Naive thymus-derived CD4-positive, alpha-beta T cell (primary cell): Measurements from ENCODE around the gene RRAD. TPM values are rescaled to one million over a fixed set of nuclear protein-coding genes. Genes with fewer than 3 reads are reported as not detected.
"Not testable (repeated sequence)": the region's sequence is repeated elsewhere in the genome, so short reads cannot be mapped to it uniquely, and the experiment has no call there.

Experiments used
- ATAC-seq: fragments of 150-1000 bp; cut with Tn5 transposase; 2 replicates; pipeline ENCODE4 v1.10.0; 2021; ENCODE audit warnings: mild to moderate bottlenecking, moderate library complexity
- CTCF ChIA-PET: fragments of 350-600 bp; sonication (Branson Sonifier 250); formaldehyde crosslinking; loops from one replicate; lab custom pipeline; 2021; ENCODE audit warnings: antibody characterized with exemption; lab: Charles Lee
- POLR2A ChIA-PET: fragments of 350-600 bp; sonication (Branson Sonifier 250); formaldehyde crosslinking; loops from one replicate; lab custom pipeline; 2021; ENCODE audit warnings: antibody characterized with exemption, inconsistent platforms; lab: Charles Lee
- DNase-seq, 9 donors: peaks; one replicate each; pipeline versions ENCODE4 v3.0.0 to v3.0.0-alpha.2; 2020 to 2022; ENCODE audit warnings: mixed read lengths in 1 of 9
- H3K27ac ChIP-seq: one replicate; pipeline ENCODE4 v1.7.0; 2013; ENCODE audit warnings: mild to moderate bottlenecking, low read depth, low read length, moderate library complexity
- H3K27me3 ChIP-seq, 2 donors: one replicate each; pipeline ENCODE4 v1.7.0; 2013; ENCODE audit warnings: low read length in 2 of 2, mild to moderate bottlenecking in 2 of 2, moderate library complexity in 2 of 2; ENCODE audit not compliant: control insufficient read depth in 2 of 2, insufficient read depth in 2 of 2
- H3K36me3 ChIP-seq, 3 experiments: 1 replicate in 2 of 3; 2 replicates in 1 of 3; pipeline ENCODE4 v1.7.0; 2013; ENCODE audit warnings: low read length in 3 of 3, mild to moderate bottlenecking in 3 of 3, moderate library complexity in 1 of 3; ENCODE audit not compliant: insufficient read depth in 3 of 3, control insufficient read depth in 2 of 3
- H3K4me1 ChIP-seq, 2 donors: one replicate each; pipeline ENCODE4 v1.7.0; 2013; ENCODE audit warnings: low read length in 2 of 2, mild to moderate bottlenecking in 2 of 2, moderate library complexity in 1 of 2; ENCODE audit not compliant: control insufficient read depth in 2 of 2, insufficient read depth in 2 of 2
- H3K4me3 ChIP-seq: 2 replicates; pipeline ENCODE4 v1.7.0; 2013; ENCODE audit warnings: mild to moderate bottlenecking, low read length
- H3K9me3 ChIP-seq, 3 experiments: 1 replicate in 2 of 3; 2 replicates in 1 of 3; pipeline ENCODE4 v1.7.0; 2013; ENCODE audit warnings: low read length in 3 of 3; ENCODE audit not compliant: control insufficient read depth in 2 of 3
- H3K27ac Mint-ChIP-seq, 9 donors: one replicate each; pipeline ENCODE4 v1.8.0; 2020 to 2022; ENCODE audit warnings: mixed read lengths in 9 of 9, mild to moderate bottlenecking in 8 of 9, moderate library complexity in 5 of 9, inconsistent platforms in 2 of 9
- H3K27me3 Mint-ChIP-seq, 5 donors: one replicate each; pipeline ENCODE4 v1.8.0; 2021 to 2022; ENCODE audit warnings: mixed read lengths in 5 of 5, mild to moderate bottlenecking in 1 of 5
- H3K36me3 Mint-ChIP-seq, 5 donors: one replicate each; pipeline ENCODE4 v1.8.0; 2020 to 2022; ENCODE audit warnings: mixed read lengths in 5 of 5, mild to moderate bottlenecking in 3 of 5, inconsistent platforms in 1 of 5
- H3K4me1 Mint-ChIP-seq, 7 donors: one replicate each; pipeline ENCODE4 v1.8.0; 2020 to 2022; ENCODE audit warnings: mixed read lengths in 7 of 7, mild to moderate bottlenecking in 3 of 7, inconsistent platforms in 1 of 7
- H3K4me3 Mint-ChIP-seq, 10 donors: one replicate each; pipeline ENCODE4 v1.8.0; 2020 to 2022; ENCODE audit warnings: mild to moderate bottlenecking in 10 of 10, mixed read lengths in 10 of 10, moderate library complexity in 6 of 10, inconsistent platforms in 2 of 10
- H3K9me3 Mint-ChIP-seq, 11 donors: one replicate each; pipeline ENCODE4 v1.8.0; 2020 to 2022; ENCODE audit warnings: mixed read lengths in 11 of 11, mild to moderate bottlenecking in 4 of 11, inconsistent platforms in 1 of 11, moderate library complexity in 1 of 11
- intact Hi-C, 2 donors: fragments of 100-400 bp; cut with micrococcal nuclease; formaldehyde crosslinking; loops; one replicate each; pipeline ENCODE4 v1.15.1; 2023
- polyA plus RNA-seq, 2 donors: library from polyadenylated mRNA; unstranded; fragments of 300-500 nt; fragmentation: Illumina TruSeq; gene quantifications; one replicate each; pipeline ENCODE4 v1.2.3, GENCODE V29; 2021
- total RNA-seq, 6 experiments: library from RNA in 5 of 6; stranded (reverse) in 5 of 6; gene quantifications; 1 replicate in 5 of 6; 2 replicates in 1 of 6; pipeline ENCODE4 v1.2.3 and lab custom pipeline; 2021 to 2026

Gene RRAD
- total and polyA plus RNA-seq, 7 experiments from 2014 or later: 0.24 to 1.6 (median 0.88) TPM; not detected in 2

DNA sequence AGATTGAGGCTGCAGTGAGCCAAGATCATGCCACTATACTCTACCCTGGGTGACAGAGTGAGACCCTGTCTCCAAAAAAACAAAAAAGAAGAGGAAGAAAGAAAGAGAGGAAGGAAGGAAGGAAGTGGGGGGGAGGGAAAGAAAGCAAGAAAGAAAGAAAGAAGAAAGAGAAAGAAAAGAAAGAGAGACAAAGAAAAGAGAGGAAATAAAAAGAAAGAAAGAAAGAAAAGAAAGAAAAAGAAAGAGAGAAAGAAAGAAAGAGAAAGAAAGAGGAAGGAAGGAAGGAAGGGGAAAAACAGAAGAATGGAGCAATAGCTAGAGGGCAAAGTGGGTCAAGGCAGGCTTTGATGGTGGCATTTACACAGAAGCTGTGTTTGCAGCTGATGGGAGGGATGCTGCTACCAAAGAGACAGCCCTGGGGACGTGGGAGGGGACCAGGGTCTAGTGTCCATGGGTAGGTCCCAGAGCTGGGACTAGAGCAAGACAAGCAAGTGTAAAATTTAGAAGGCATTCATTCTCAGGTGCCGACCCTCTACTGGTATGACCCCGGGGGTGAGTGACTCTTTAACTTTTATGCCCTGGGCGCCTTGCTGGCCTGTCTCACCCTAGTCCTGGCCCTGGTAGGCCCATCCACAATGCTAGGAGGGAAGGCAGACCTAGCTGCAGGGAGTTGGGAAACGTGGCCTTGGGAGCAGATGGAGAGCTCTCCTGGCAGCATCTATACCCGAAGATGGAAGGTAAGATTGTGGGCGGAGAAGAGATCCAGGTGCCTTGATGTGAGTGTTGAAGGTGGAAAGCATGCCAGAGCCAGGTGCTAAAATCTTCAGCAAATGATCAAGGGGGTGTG lies 33.7 kb upstream of the RRAD start:
- H3K9me3 Mint-ChIP-seq: no peaks in the 10 kb centered on the region
- no peaks in the 10 kb centered on the region for H3K36me3 ChIP-seq
- ChIA-PET POLR2A (no interaction called here), CTCF (interaction anchor here (0.7 to 0.8 kb wide), 4 partner anchors 12 to 285 kb away, joined by 3 read pairs; no protein-coding TSS in a partner anchor)
- no peak overlapping the region for H3K4me3 ChIP-seq
- H3K27me3 ChIP-seq: no peaks in the 10 kb centered on the region
- intact Hi-C loops: no loop called here
- H3K4me1 Mint-ChIP-seq: peaks cover 12 to 34% (median 17%) of the 10 kb centered on the region in 7 donors
- H3K4me3 Mint-ChIP-seq: no peak overlapping the region
- no peaks in the 10 kb centered on the region for H3K4me1 ChIP-seq
- no peak overlapping the region for H3K27ac ChIP-seq
- no peak for DNase-seq
- H3K9me3 ChIP-seq: no peaks in the 10 kb centered on the region
- peaks cover 0 to 2% (median 1%) of the 10 kb centered on the region in 5 donors for H3K27me3 Mint-ChIP-seq
- H3K36me3 Mint-ChIP-seq: no peaks in the 10 kb centered on the region
- H3K27ac Mint-ChIP-seq: peak overlapping the region in 3 of 9 donors; percentile 16 to 51 (median 26)
- ATAC-seq: no peak

DNA sequence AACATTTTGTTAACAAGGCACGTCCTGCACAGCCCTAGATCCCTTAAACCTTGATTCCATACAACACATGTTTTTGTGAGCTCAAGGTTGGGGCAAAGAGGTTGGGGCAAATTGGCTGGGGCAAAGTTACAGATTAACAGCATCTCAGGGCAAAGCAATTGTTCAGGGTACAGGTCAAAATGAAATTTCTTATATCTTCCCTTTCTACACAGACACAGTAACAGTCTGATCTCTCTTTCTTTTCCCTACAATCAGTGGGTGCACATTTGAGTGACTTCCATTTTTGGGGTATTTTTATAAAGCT lies 30.8 kb upstream of the RRAD start:
- H3K4me1 ChIP-seq, H3K4me3 ChIP-seq, ATAC-seq, H3K27ac ChIP-seq, H3K27ac Mint-ChIP-seq, H3K4me3 Mint-ChIP-seq, H3K27me3 ChIP-seq, H3K36me3 ChIP-seq, H3K36me3 Mint-ChIP-seq, intact Hi-C loops, POLR2A ChIA-PET, CTCF ChIA-PET, H3K9me3 ChIP-seq, H3K9me3 Mint-ChIP-seq, DNase-seq: not testable (repeated sequence)
- Mint-ChIP-seq H3K4me1 (peaks cover 12 to 26% (median 13%) of the 10 kb centered on the region in 7 donors), H3K27me3 (peaks cover 16 to 25% (median 21%) of the 10 kb centered on the region in 5 donors)

DNA sequence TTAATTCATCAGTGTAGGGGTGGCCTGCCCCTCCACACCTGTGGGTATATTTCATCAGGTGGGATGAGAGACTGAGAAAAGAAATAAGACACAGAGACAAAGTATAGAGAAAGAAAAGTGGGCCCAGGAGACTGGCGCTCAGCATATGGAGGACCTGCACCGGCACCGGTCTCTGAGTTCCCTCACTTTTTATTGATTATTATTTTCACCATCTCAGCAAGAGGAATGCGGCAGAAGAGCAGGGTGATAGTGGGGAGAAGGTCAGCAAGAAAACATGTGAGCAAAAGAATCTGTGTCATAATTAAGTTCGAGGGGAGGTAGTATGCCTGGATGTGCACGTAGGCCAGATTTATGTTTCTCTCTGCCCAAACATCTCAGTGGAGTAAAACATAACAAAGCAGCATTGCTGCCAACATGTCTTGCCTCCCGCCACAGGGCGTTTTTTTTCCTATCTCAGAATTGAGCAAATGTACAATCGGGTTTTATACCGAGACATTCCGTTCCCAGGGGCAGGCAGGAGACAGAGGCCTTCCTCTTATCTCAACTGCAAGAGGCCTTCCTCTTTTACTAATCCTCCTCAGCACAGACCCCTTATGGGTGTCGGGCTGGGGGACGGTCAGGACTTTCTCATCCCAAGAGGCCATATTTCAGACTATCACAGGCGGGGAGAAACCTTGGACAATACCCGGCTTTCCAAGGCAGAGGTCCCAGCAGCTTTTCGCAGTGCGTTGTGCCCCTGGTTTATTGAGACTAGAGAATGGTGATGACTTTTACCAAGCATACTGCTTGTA lies 30.2 kb upstream of the RRAD start:
- H3K27me3 ChIP-seq, H3K27ac Mint-ChIP-seq, H3K4me3 ChIP-seq, H3K4me1 ChIP-seq, H3K36me3 ChIP-seq, H3K4me3 Mint-ChIP-seq, POLR2A ChIA-PET, DNase-seq, H3K27ac ChIP-seq, H3K36me3 Mint-ChIP-seq, H3K9me3 Mint-ChIP-seq, ATAC-seq, H3K9me3 ChIP-seq, CTCF ChIA-PET: not testable (repeated sequence)
- H3K27me3 Mint-ChIP-seq: peaks cover 19 to 28% (median 23%) of the 10 kb centered on the region in 5 donors
- peaks cover 9 to 23% (median 13%) of the 10 kb centered on the region in 7 donors for H3K4me1 Mint-ChIP-seq
- intact Hi-C loops: loop anchor here in 1 of 2 donors (2.0 kb wide), 2 partner anchors 21 to 63 kb away; no protein-coding TSS in a partner anchor

DNA sequence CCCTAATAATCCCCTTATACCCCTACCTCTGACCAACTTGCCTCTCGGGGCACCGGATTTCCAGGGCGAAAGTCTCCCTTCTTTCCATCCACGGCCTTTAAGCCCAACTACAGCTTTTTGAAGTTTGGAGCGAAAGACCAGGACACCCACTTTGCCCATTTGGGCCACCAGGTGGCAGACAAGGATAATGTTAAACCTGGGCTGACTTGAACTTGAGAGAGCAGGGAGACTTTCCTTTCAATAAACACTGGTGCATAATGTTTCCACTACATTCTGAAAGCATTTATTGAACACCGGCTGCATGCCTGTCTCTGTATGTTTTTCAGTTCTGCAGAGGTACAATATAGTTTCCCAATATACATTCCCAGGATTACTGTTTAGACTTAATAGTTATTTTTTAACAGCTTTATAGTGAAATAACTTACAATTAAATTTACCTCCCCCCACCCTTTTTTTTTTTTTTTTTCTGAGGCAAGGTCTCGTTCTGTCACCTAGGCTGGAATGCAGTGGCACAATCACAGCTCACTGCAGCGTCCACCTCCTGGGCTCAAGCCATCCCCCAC lies 28.8 kb upstream of the RRAD start:
- no peaks in the 10 kb centered on the region for H3K27me3 ChIP-seq
- CTCF ChIA-PET: interaction anchor here (0.5 to 1.2 kb wide), 3 partner anchors 87 to 1976 kb away, joined by 3 read pairs; no protein-coding TSS in a partner anchor
- intact Hi-C loops: loop anchor here (1.0 to 2.0 kb wide), 6 partner anchors 23 to 445 kb away; no protein-coding TSS in a partner anchor
- H3K4me3 Mint-ChIP-seq: peak overlapping the region in 1 of 10 donors; percentile 5
- no peaks in the 10 kb centered on the region for H3K9me3 ChIP-seq
- POLR2A ChIA-PET: interaction anchor here (0.6 kb wide), 1 partner anchor 355 kb away, joined by 3 read pairs; no protein-coding TSS in a partner anchor
- ATAC-seq (peak; percentile 86), DNase-seq (peak; percentile 46 to 78 (median 67))
- H3K4me1 ChIP-seq: no peaks in the 10 kb centered on the region
- H3K27ac Mint-ChIP-seq: peak overlapping the region in 1 of 9 donors; percentile 4
- no peak overlapping the region for H3K27ac ChIP-seq
- H3K36me3 ChIP-seq: no peaks in the 10 kb centered on the region
- H3K4me1 Mint-ChIP-seq: peaks cover 11 to 27% (median 15%) of the 10 kb centered on the region in 7 donors
- peaks cover 0 to 7% (median 0%) of the 10 kb centered on the region in 11 donors for H3K9me3 Mint-ChIP-seq
- peaks cover 0 to 6% (median 0%) of the 10 kb centered on the region in 5 donors for H3K36me3 Mint-ChIP-seq
- no peak overlapping the region for H3K4me3 ChIP-seq
- peaks cover 31 to 40% (median 35%) of the 10 kb centered on the region in 5 donors for H3K27me3 Mint-ChIP-seq

DNA sequence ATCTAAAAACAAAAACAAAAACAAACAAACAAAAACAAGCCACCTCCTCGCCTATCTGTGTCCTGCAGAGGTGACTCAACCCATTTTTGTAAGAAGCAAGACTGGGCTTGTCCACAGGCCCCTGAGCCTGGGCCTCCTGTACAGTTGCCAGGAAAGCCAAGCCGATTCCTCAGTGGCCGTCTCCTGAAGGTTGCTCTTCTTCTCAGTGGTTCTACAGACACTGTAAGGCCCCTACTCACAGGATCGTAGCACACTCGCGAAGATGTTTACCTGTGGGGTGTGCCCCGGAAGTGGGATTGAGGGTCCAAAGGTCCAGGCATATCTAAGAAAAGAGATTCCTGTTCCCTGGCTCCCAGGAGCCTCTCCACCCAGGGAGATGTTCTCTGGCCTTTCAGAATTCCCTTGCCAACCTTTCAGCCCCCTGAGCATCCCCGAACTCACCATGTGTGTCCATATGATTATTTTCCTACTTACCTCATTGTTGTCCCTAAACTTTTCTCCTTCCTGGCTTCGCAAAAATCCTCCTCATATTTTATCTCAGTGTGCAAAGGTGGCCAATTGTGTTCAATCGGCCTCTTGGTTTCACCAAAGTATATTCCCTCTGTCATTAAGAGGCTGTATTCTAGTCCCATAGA lies 28.2 kb upstream of the RRAD start:
- intact Hi-C loops: loop anchor here (1.0 to 2.0 kb wide), 6 partner anchors 23 to 446 kb away; no protein-coding TSS in a partner anchor
- no peaks in the 10 kb centered on the region for H3K4me1 ChIP-seq
- no peak for DNase-seq
- H3K27me3 Mint-ChIP-seq: peaks cover 35 to 45% (median 37%) of the 10 kb centered on the region in 5 donors
- H3K27me3 ChIP-seq: no peaks in the 10 kb centered on the region
- no peak for ATAC-seq
- H3K36me3 ChIP-seq: no peaks in the 10 kb centered on the region
- H3K9me3 ChIP-seq: no peaks in the 10 kb centered on the region
- H3K4me1 Mint-ChIP-seq: peaks cover 7 to 24% (median 13%) of the 10 kb centered on the region in 7 donors
- no peak overlapping the region for H3K4me3 ChIP-seq
- ChIA-PET POLR2A (interaction anchor here (0.6 to 0.9 kb wide), 2 partner anchors 86 to 356 kb away, joined by 3 read pairs; no protein-coding TSS in a partner anchor), CTCF (interaction anchor here (0.5 to 1.5 kb wide), 3 partner anchors 78 to 204 kb away, joined by 3 read pairs; no protein-coding TSS in a partner anchor)
- H3K27ac ChIP-seq: no peak overlapping the region
- peak overlapping the region in 1 of 10 donors; percentile 5 for H3K4me3 Mint-ChIP-seq
- H3K27ac Mint-ChIP-seq: peak overlapping the region in 1 of 9 donors; percentile 4
- peaks cover 0 to 7% (median 0%) of the 10 kb centered on the region in 11 donors for H3K9me3 Mint-ChIP-seq
- H3K36me3 Mint-ChIP-seq: peaks cover 0 to 6% (median 0%) of the 10 kb centered on the region in 5 donors
